ENCODE data around the gene VTI1B. TPM values are rescaled to one million over a fixed set of nuclear protein-coding genes. Genes with fewer than 3 reads are reported as not detected.

The VTI1B gene
- total RNA-seq, 1 donor from 2014 or later, result 80.6 TPM

Other genes starting within 250 kb of the VTI1B start
- 0.26 and 1.2 TPM in 2 replicates for gene TMEM229B, start 185.9 kb downstream of the VTI1B start, total RNA-seq
- gene PLEKHH1, start 141.3 kb downstream of the VTI1B start, total RNA-seq, result 4.4 and 4.7 TPM in 2 replicates
- gene PIGH, start 74.4 kb downstream of the VTI1B start, total RNA-seq, result 17.9 and 19.1 TPM in 2 replicates
- 113 and 123 TPM in 2 replicates for gene ARG2, start 54.7 kb downstream of the VTI1B start, total RNA-seq
- 101 and 135 TPM in 2 replicates for gene RDH11, start 21.1 kb upstream of the VTI1B start, total RNA-seq
- 1.3 and 49.8 TPM in 2 replicates for gene RDH12, start 27.3 kb upstream of the VTI1B start, total RNA-seq
- 11.3 and 13.2 TPM in 2 replicates for gene ZFYVE26, start 142.0 kb upstream of the VTI1B start, total RNA-seq
- gene RAD51B, start 145.1 kb upstream of the VTI1B start, total RNA-seq, result 12.1 and 14.7 TPM in 2 replicates